Uterus (tissue), 2 donors: ENCODE results near the gene SREBF1.

Source experiments
- CTCF ChIP-seq, 4 experiments: fragments of 200-600 bp in 2 of 4; fragments of 450-650 bp in 2 of 4; sonication (generic) in 2 of 4; IDR thresholded peaks; one replicate each; pipeline ENCODE4 v1.5.1; 2016 to 2019; ENCODE audit warnings: antibody characterized with exemption in 4 of 4, mild to moderate bottlenecking in 2 of 4, moderate library complexity in 1 of 4
- POLR2A ChIP-seq, 2 donors: fragments of 450-650 bp; IDR thresholded peaks; one replicate each; pipeline ENCODE4 v1.6.1; 2016; ENCODE audit warnings: antibody characterized with exemption in 2 of 2, mild to moderate bottlenecking in 1 of 2, moderate library complexity in 1 of 2

- TF ChIP-seq CTCF (IDR thresholded peaks at IDR 0.05) (no peak), POLR2A (IDR thresholded peaks at IDR 0.05) (no peak)
Measured at GRCh38 chr17:17820046-17820445, 16.7 kb downstream of the SREBF1 start.
